Epithelial cell of proximal tubule (primary cell): ENCODE results near the gene RASD1. TPM values are rescaled to one million over a fixed set of nuclear protein-coding genes. Genes with fewer than 3 reads are reported as not detected.

Experiments
- DNase-seq: peaks from one replicate; pipeline ENCODE4 v3.0.0-alpha.2; 2011; ENCODE audit warnings: low read depth
- H3K4me3 ChIP-seq: 2 replicates; pipeline ENCODE4 v1.5.1; 2011; ENCODE audit warnings: low read depth, mild to moderate bottlenecking, low read length
- CTCF ChIP-seq: conservative IDR thresholded peaks from 2 replicates; pipeline ENCODE4 v1.5.1; 2012; ENCODE audit warnings: low read depth, mild to moderate bottlenecking, low read length
- total RNA-seq: library from RNA; depleted of rRNA; stranded (reverse); fragments of >200 nt; gene quantifications from 2 replicates; pipeline ENCODE4 v1.2.3, GENCODE V29; 2015

The RASD1 gene
- total RNA-seq, 1 donor from 2014 or later = 1.2 TPM

GRCh38 chr17:17453088-17453487, 43.1 kb downstream of the RASD1 start:
- no peak overlapping the region for H3K4me3 ChIP-seq
- TF ChIP-seq CTCF = no peak
- no peak for DNase-seq

- no peak overlapping the region for H3K4me3 ChIP-seq
- no peak for DNase-seq
- no peak for TF ChIP-seq CTCF
Observed at GRCh38 chr17:17448723-17449122, 47.5 kb downstream of the RASD1 start.

- H3K4me3 ChIP-seq = no peak overlapping the region
- TF ChIP-seq CTCF = no peak
- peak; percentile 64 for DNase-seq
Observed at GRCh38 chr17:17448076-17448475, 48.1 kb downstream of the RASD1 start.

GRCh38 chr17:17447264-17447663, 48.9 kb downstream of the RASD1 start:
- no peak for DNase-seq
- no peak overlapping the region for H3K4me3 ChIP-seq
- no peak for TF ChIP-seq CTCF

- DNase-seq = no peak
- no peak for TF ChIP-seq CTCF
- H3K4me3 ChIP-seq = no peak overlapping the region
Observed at GRCh38 chr17:17446666-17447155, 49.5 kb downstream of the RASD1 start.

- no peak for TF ChIP-seq CTCF
- H3K4me3 ChIP-seq = no peak overlapping the region
- DNase-seq = peak; percentile 98
Observed at GRCh38 chr17:17445925-17446665, 50.1 kb downstream of the RASD1 start.
